Stimulated activated CD4-positive, alpha-beta T cell treated with anti-CD3 and anti-CD28 coated beads, Interleukin-1b, Interleukin-23, amount 100 ng/mL, for 48 hours (primary cell): ENCODE measurements around the gene HAUS7.

ENCODE experiments used
- DNase-seq: peaks from one replicate; pipeline ENCODE4 v3.0.0-alpha.2; 2020

HAUS7 gene

GRCh38 chrX:153475751-153476281 lies 5.4 kb upstream of the HAUS7 start:
- no peak for DNase-seq

DNA sequence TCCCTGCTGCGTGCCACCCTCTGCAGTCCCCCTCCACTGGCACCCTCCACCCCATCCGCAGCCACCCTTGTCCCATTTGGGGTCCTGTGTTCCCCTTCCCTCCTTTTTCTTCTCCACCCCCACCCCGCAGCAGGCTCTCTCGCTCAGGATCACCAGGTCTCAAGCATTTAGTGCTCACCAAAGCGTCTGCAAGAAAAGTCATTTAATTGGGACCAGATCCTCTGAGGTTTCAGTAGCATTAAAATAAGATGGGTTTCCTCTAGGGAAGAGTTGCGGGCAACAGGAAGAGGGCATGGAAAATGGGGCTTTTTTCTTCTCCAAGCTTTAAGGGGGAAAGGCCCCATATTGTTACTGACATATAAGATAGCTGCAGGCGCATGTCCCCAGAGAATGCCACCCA lies 4.9 kb upstream of the HAUS7 start:
- DNase-seq, result no peak

DNA sequence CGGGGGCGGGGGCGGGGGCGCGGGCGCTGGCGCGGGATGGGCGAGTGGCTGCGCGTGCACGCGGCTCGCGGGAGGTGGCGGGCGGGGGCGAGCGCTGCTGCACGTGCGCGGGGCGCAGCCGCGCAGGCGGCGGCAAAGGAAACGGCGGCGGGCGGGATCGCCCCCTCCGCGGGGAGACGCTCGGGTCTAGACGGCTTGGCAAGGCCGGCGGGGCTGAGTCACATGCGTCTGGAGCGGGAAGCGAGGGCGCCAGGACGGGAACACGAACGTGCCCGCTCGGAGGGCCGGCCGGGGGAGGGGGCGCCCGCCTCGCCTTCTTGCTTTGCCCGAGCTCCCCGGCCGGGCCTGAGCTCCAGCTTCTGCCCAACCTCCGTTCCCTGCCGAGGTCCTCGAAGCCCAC lies 4.3 kb upstream of the HAUS7 start:
- DNase-seq, result peak; percentile 22

GRCh38 chrX:153474266-153474665 lies 3.9 kb upstream of the HAUS7 start:
- DNase-seq, result no peak

DNA sequence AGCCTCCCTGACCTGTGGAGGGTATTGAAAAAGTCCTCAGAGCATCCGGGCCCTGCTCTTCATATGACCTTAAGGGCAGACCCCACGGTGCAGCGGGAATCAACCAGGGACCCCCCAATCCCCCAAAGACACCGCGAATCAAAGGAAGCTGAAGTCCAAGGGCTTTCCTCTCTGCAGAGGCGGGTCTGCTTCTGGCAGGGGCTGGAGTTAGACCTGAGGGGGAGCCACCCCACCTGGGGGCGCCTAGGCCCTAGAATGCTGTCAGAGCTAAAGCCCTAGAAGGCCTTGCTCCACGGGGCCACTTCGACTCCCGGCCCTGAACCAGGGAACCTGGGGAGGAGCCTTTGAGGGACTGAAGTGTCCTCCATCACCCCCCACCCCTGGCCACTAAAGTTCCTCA lies 2.8 kb upstream of the HAUS7 start:
- no peak for DNase-seq

- DNase-seq, result no peak
Measured at GRCh38 chrX:153471663-153472280, 1.4 kb upstream of the HAUS7 start.

- peak; percentile 21 for DNase-seq
Measured at GRCh38 chrX:153469811-153470410, 465 bp downstream of the HAUS7 start.

GRCh38 chrX:153468008-153468580 lies 2.3 kb downstream of the HAUS7 start:
- no peak for DNase-seq

- DNase-seq, result no peak
Measured at GRCh38 chrX:153465691-153466380, 4.5 kb downstream of the HAUS7 start.

GRCh38 chrX:153464116-153464515 lies 6.3 kb downstream of the HAUS7 start:
- DNase-seq, result no peak

DNA sequence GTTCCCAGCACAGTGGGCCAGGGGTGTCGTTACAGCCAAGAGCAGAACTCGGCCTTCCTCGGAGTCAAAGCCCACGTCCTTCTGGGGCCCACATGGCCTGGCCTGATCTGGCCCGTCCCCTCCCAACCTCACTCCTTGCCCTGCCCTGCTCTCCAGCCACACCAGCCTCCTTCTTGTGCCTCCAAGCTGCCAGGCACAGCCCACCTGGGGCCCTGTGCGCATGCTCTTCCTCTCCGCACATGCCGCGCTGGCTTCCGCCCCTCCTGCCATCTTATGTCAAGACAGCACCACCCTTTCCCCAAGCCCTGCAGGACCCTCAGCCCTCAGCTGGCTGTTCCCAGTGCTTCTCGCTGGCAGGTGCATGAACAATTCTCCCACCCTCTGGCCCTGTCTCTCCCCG lies 6.8 kb downstream of the HAUS7 start:
- no peak for DNase-seq

- no peak for DNase-seq
Measured at GRCh38 chrX:153463031-153463430, 7.3 kb downstream of the HAUS7 start.

DNA sequence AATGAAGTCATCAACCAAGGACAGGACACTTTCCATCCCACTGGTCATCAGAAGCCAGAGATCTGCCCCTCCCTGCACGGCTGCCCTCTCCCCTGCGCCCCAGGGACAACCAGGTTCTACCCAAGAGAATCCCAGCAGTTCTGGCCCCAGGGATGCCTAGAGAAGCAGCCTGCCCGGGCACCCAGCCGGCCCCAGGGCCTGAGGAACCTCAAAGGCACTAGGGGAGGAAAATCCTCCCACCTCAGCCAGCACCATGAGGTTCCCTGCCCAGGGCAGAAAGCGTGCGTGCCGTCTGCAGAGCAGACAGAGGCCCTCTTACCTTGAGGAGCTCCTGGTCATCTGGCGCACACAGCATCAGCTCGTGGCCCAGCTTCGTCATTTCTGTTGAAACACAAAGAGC lies 8.1 kb downstream of the HAUS7 start:
- no peak for DNase-seq

- DNase-seq, result peak; percentile 22
Measured at GRCh38 chrX:153460826-153461225, 9.6 kb downstream of the HAUS7 start.

DNA sequence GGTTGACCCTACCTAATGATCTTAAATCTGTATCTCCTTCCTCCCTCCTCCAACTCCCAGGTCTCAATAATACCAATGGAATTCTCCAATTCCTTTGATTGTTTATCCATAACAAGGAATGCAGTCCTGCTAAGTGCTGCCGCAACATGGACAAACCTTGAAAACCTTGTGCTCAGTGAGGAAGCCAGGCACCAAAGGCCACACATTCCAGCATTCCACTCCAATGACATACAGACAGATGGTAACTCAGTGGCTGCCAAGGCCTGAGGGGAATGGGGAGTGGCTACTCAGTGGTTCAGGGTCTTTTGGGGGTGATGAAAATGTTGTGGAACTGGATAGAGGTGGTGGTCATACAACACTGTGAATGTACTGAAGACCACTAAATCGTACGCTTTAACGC lies 10.4 kb downstream of the HAUS7 start:
- DNase-seq, result no peak

DNA sequence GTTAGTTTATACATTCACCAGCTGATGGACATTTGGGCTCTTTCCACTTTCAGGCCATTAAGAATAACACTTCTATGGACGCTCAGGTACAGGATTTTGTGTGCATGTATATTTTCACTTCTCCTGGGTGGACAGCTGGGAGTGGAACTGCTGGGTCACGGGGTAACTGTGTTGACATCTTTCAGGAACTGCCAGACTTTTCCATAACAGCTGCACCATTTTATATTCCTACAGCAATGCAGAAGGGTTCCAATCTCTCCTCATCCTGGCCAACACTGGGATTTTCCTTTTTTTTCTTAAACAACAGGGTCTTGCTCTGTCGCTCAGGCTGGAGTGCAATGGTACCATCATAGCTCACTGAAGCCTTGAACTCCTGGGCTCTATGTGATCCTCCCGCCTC lies 11.9 kb downstream of the HAUS7 start:
- no peak for DNase-seq

- DNase-seq, result no peak
Measured at GRCh38 chrX:153457827-153458466, 12.4 kb downstream of the HAUS7 start.

GRCh38 chrX:153457136-153457825 lies 13.1 kb downstream of the HAUS7 start:
- no peak for DNase-seq

DNA sequence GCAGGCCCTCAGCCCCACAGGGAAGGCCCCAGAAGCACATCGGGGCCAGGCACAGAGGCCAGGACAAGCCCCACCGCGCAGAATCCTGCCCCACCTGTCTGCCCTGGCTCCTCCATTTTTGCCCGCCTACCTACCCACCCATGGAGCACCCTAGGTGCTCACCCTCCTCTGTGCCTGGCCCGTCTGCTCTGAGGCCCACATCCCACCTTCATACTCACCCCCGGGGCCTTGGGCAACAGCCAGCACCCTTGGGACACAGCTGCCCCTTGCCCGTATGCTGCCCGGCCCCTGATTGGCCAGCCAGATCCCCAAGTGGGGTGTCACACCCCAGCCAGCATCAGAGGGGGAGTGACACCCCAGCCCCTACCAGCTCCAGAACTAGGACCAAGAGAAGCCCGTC lies 13.7 kb downstream of the HAUS7 start:
- no peak for DNase-seq

GRCh38 chrX:153456161-153456560 lies 14.2 kb downstream of the HAUS7 start:
- no peak for DNase-seq

DNA sequence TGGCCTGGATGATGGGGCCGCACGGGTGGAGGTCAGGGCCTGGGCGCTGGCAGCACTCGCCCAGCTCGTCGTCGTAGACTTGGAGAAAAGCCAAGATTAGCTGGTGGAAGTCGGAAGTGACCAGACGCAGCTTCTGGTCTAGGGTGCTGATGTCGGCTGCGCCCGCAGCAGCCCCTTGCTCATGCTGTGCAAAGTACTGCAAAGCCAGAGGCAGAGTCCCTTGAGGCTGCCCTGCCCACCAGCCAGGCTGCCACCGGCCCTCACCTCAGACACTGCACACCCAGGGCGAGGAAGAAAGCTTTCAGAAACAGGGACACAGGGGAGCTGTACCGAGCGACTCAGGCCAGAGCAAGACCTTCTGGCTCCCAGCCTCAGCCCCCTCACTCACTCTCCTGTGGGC lies 14.8 kb downstream of the HAUS7 start:
- DNase-seq, result no peak

GRCh38 chrX:153454901-153455550 lies 15.3 kb downstream of the HAUS7 start:
- no peak for DNase-seq
